ENCODE measurements around the gene DHX8. TPM values are rescaled to one million over a fixed set of nuclear protein-coding genes. Genes with fewer than 3 reads are reported as not detected.
"Not testable (repeated sequence)": the region's sequence is repeated elsewhere in the genome, so short reads cannot be mapped to it uniquely, and the experiment has no call there.

The DHX8 gene
- total and polyA plus RNA-seq, 2 of the 4 experiments (the other 2 are of a cell fraction) = 21.8 to 50.0 TPM

GRCh38 chr17:43449470-43450248, 34.1 kb upstream of the DHX8 start:
- no peak overlapping the region for H2AFZ ChIP-seq (replicated peaks; ENCODE audit: low read length, poor library complexity)

DNA sequence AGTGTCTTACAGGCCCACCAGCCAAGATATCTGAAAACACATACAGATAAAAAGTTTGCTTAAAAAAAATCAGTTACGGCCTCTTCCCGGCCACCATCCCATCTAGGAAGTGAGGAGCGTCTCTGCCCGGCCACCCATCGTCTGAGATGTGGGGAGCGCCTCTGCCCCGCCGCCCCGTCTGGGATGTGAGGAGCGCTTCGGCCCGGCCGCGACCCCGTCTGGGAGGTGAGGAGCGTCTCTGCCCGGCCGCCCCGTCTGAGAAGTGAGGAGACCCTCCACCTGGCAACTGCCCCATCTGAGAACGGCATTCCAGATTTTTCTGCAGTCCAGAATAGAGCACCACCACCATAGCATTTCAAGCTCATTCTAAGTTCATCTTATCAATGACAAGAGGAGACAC, 33.0 kb upstream of the DHX8 start:
- ATAC-seq (ENCODE audit: low read depth); BruUV-seq (replicated peaks); H3K79me1 ChIP-seq (ENCODE audit: low read depth in 1 of 2, low read length in 2 of 2); H2BK5ac ChIP-seq (ENCODE audit: low read depth, low read length, poor library complexity, severe bottlenecking); DNase-seq; H3K36me3 ChIP-seq (ENCODE audit: control insufficient read depth, insufficient read depth, low read length); H2BK120ac ChIP-seq (ENCODE audit: low read depth, low read length); H3K4me3 ChIP-seq (ENCODE audit: insufficient read depth, low read depth, low read length); H2AK5ac ChIP-seq (ENCODE audit: low read depth, low read length); H3K9me1 ChIP-seq (ENCODE audit: insufficient read depth, low read length); H3K56ac ChIP-seq (ENCODE audit: extremely low read depth, insufficient read depth, low read length); H3K9me3 ChIP-seq (ENCODE audit: control insufficient read depth, insufficient read depth, low read length); H4K8ac ChIP-seq (ENCODE audit: low read depth in 2 of 2, low read length in 2 of 2); H3K27me3 ChIP-seq (ENCODE audit: control insufficient read depth, insufficient read depth, low read length); H4K20me1 ChIP-seq (ENCODE audit: insufficient read depth, low read length); H4K91ac ChIP-seq (ENCODE audit: insufficient read depth, low read depth, low read length); in situ Hi-C loops (cut with MboI; ENCODE audit: low sequenced_read_pairs); H3K18ac ChIP-seq (ENCODE audit: low read depth, low read length); H2BK20ac ChIP-seq (ENCODE audit: low read depth, low read length); H3K23ac ChIP-seq (ENCODE audit: low read depth, low read length); H2BK15ac ChIP-seq (ENCODE audit: low read depth, low read length); H2AFZ ChIP-seq (replicated peaks; ENCODE audit: low read length, poor library complexity); H2AK9ac ChIP-seq (replicated peaks; ENCODE audit: low read depth, low read length, poor library complexity); dilution Hi-C loops (cut with HindIII; ENCODE audit: low sequenced_read_pairs, unreplicated experiment); intact Hi-C loops (cut with micrococcal nuclease); H3K27ac ChIP-seq (ENCODE audit: insufficient read depth, low read length); CTCF ChIA-PET; POLR2A ChIA-PET (ENCODE audit: unreplicated experiment); H3K4ac ChIP-seq (ENCODE audit: low read depth, low read length); H3K4me2 ChIP-seq (ENCODE audit: low read depth, low read length); H3K9ac ChIP-seq (ENCODE audit: low read depth, low read length); H3K4me1 ChIP-seq (ENCODE audit: control insufficient read depth, insufficient read depth, low read length); H4K5ac ChIP-seq (ENCODE audit: low read depth, low read length); H3K14ac ChIP-seq (replicated peaks; ENCODE audit: low read depth, low read length): not testable (repeated sequence)
- no CpG with 5 or more reads among the region's 20 CpGs for WGBS, 2 experiments (ENCODE audit: extremely low coverage in 2 of 2, insufficient read length in 1 of 2)

More at GRCh38 chr17:43449470-43450248, 34.1 kb upstream of the DHX8 start:
- no peaks in the 10 kb centered on the region for H3K79me1 ChIP-seq (ENCODE audit: low read depth in 1 of 2, low read length in 2 of 2)
- H3K27ac ChIP-seq (ENCODE audit: insufficient read depth, low read length) = no peak overlapping the region
- H3K56ac ChIP-seq (ENCODE audit: extremely low read depth, insufficient read depth, low read length) = no peak overlapping the region
- in situ Hi-C loops (cut with MboI; ENCODE audit: low sequenced_read_pairs) = no loop called here
- 100% methylated on average over 1 of the region's 8 CpGs; no CpG with 5 or more reads in 1 of the 2 experiments for WGBS, 2 experiments (ENCODE audit: extremely low coverage in 2 of 2, insufficient read length in 1 of 2)
- H3K4me1 ChIP-seq (ENCODE audit: control insufficient read depth, insufficient read depth, low read length) = peaks cover 2% of the 10 kb centered on the region
- H2AK5ac ChIP-seq (ENCODE audit: low read depth, low read length) = no peak overlapping the region
- ChIA-PET CTCF (no interaction called here), POLR2A (ENCODE audit: unreplicated experiment) (no interaction called here)
- H3K9ac ChIP-seq (ENCODE audit: low read depth, low read length) = no peak overlapping the region
- H3K4me2 ChIP-seq (ENCODE audit: low read depth, low read length) = no peak overlapping the region
- H2BK120ac ChIP-seq (ENCODE audit: low read depth, low read length) = no peak overlapping the region
- ATAC-seq (ENCODE audit: low read depth) (peak; percentile 40; the same call in 1 of the 2 replicates), DNase-seq (no peak)
- TF ChIP-seq FOS (IDR thresholded peaks at IDR 0.05; ENCODE audit: low read depth, low read length) (no peak), BHLHE40 (IDR thresholded peaks at IDR 0.05; ENCODE audit: low read depth, low read length) (no peak)
- no peaks in the 10 kb centered on the region for H3K36me3 ChIP-seq (ENCODE audit: control insufficient read depth, insufficient read depth, low read length)
- no peak overlapping the region for H3K23ac ChIP-seq (ENCODE audit: low read depth, low read length)
- H4K20me1 ChIP-seq (ENCODE audit: insufficient read depth, low read length) = no peaks in the 10 kb centered on the region
- BruUV-seq (replicated peaks) = no TSS peak
- H3K4ac ChIP-seq (ENCODE audit: low read depth, low read length) = no peak overlapping the region
- H3K4me3 ChIP-seq (ENCODE audit: insufficient read depth, low read depth, low read length) = no peak overlapping the region
- H3K9me3 ChIP-seq (ENCODE audit: control insufficient read depth, insufficient read depth, low read length) = no peaks in the 10 kb centered on the region
- no peak overlapping the region for H3K18ac ChIP-seq (ENCODE audit: low read depth, low read length)
- H3K9me1 ChIP-seq (ENCODE audit: insufficient read depth, low read length) = peaks cover 7% of the 10 kb centered on the region; the same call in 1 of the 2 replicates
- no peak overlapping the region for H2AK9ac ChIP-seq (replicated peaks; ENCODE audit: low read depth, low read length, poor library complexity)
- no peaks in the 10 kb centered on the region; the same call in none of the 2 replicates for H3K27me3 ChIP-seq (ENCODE audit: control insufficient read depth, insufficient read depth, low read length)
- no peak overlapping the region for H4K91ac ChIP-seq (ENCODE audit: insufficient read depth, low read depth, low read length)
- no peak overlapping the region for H2BK20ac ChIP-seq (ENCODE audit: low read depth, low read length)
- H2BK5ac ChIP-seq (ENCODE audit: low read depth, low read length, poor library complexity, severe bottlenecking) = no peak overlapping the region
- H2BK15ac ChIP-seq (ENCODE audit: low read depth, low read length) = no peak overlapping the region
- H3K14ac ChIP-seq (replicated peaks; ENCODE audit: low read depth, low read length) = no peak overlapping the region
- intact Hi-C loops (cut with micrococcal nuclease) = no loop called here
- H4K8ac ChIP-seq (ENCODE audit: low read depth in 2 of 2, low read length in 2 of 2) = no peak overlapping the region
- dilution Hi-C loops (cut with HindIII; ENCODE audit: low sequenced_read_pairs, unreplicated experiment) = no loop called here
- H4K5ac ChIP-seq (ENCODE audit: low read depth, low read length) = no peak overlapping the region
